CD4-positive, alpha-beta T cell (primary cell): ENCODE results near the gene TMEM168. TPM values are rescaled to one million over a fixed set of nuclear protein-coding genes. Genes with fewer than 3 reads are reported as not detected.

Experiments
- ATAC-seq: fragments of 200-7000 bp; cut with Tn5 transposase; one replicate; pipeline ENCODE4 v1.10.0; 2022; ENCODE audit warnings: mild to moderate bottlenecking; ENCODE audit not compliant: poor library complexity
- CTCF ChIA-PET: fragments of 350-600 bp; sonication (Branson Sonifier 250); formaldehyde crosslinking; loops from one replicate; lab custom pipeline; 2021; ENCODE audit warnings: antibody characterized with exemption, inconsistent platforms; lab: Charles Lee
- POLR2A ChIA-PET: fragments of 350-600 bp; sonication (Branson Sonifier 250); formaldehyde crosslinking; loops from one replicate; lab custom pipeline; 2021; ENCODE audit warnings: antibody characterized with exemption, inconsistent platforms; lab: Charles Lee
- DNase-seq, 14 experiments: peaks; one replicate each; pipeline ENCODE4 v3.0.0-alpha.2; 2013 to 2020; ENCODE audit warnings: mixed read lengths in 2 of 14
- H3K27ac ChIP-seq, 2 donors: one replicate each; pipeline versions ENCODE4 v1.5.1 to v1.7.0; 2013; ENCODE audit warnings: low read length in 2 of 2, low read depth in 1 of 2, mild to moderate bottlenecking in 1 of 2
- H3K27me3 ChIP-seq, 2 experiments: 1 replicate in 1 of 2; 2 replicates in 1 of 2; pipeline versions ENCODE4 v1.6.1 to v1.7.0; 2013; ENCODE audit warnings: low read length in 2 of 2, control low read depth in 1 of 2, mild to moderate bottlenecking in 1 of 2, moderate library complexity in 1 of 2; ENCODE audit not compliant: insufficient read depth in 2 of 2, control insufficient read depth in 1 of 2
- H3K36me3 ChIP-seq: one replicate; pipeline ENCODE4 v1.6.1; 2013; ENCODE audit warnings: low read length, control low read depth; ENCODE audit not compliant: insufficient read depth
- H3K4me1 ChIP-seq: one replicate; pipeline ENCODE4 v1.6.1; 2013; ENCODE audit warnings: low read length, control low read depth; ENCODE audit not compliant: insufficient read depth
- H3K4me3 ChIP-seq: one replicate; pipeline ENCODE4 v1.5.1; 2013; ENCODE audit warnings: mild to moderate bottlenecking, low read length, moderate library complexity
- H3K9me3 ChIP-seq, 2 experiments: 1 replicate in 1 of 2; 2 replicates in 1 of 2; pipeline versions ENCODE4 v1.6.1 to v1.7.0; 2013; ENCODE audit warnings: low read length in 2 of 2, mild to moderate bottlenecking in 2 of 2, control low read depth in 1 of 2, moderate library complexity in 1 of 2; ENCODE audit not compliant: control insufficient read depth in 1 of 2, insufficient read depth in 1 of 2
- H3K27ac Mint-ChIP-seq: one replicate; pipeline ENCODE4 v1.8.0; 2020; ENCODE audit warnings: mixed read lengths
- H3K27me3 Mint-ChIP-seq: one replicate; pipeline ENCODE4 v1.8.0; 2021; ENCODE audit warnings: mixed read lengths
- H3K36me3 Mint-ChIP-seq: one replicate; pipeline ENCODE4 v1.8.0; 2021; ENCODE audit warnings: low read depth, mixed read lengths
- H3K4me1 Mint-ChIP-seq: one replicate; pipeline ENCODE4 v1.8.0; 2021; ENCODE audit warnings: low read depth, mixed read lengths
- H3K4me3 Mint-ChIP-seq: one replicate; pipeline ENCODE4 v1.8.0; 2020; ENCODE audit warnings: mild to moderate bottlenecking, mixed read lengths
- H3K9me3 Mint-ChIP-seq: one replicate; pipeline ENCODE4 v1.8.0; 2020; ENCODE audit warnings: mixed read lengths
- intact Hi-C, 2 experiments: fragments of 100-400 bp; cut with DNase I in 1 of 2; cut with micrococcal nuclease in 1 of 2; formaldehyde crosslinking; loops; one replicate each; pipeline versions ENCODE4 v1.15.1 to v1.9.0; 2023 to 2025; cut with DNase I, micrococcal nuclease
- total RNA-seq, 174 experiments: library from RNA in 2 of 174; stranded (reverse) in 2 of 174; gene quantifications; one replicate each; pipeline ENCODE4 v1.2.3 and lab custom pipeline; 2021 to 2026
- TF ChIP-seq, protein P1 (sequence below): fragments of 200-600 bp; IDR thresholded peaks from one replicate; pipeline ENCODE4 v1.8.0; 2022; ENCODE audit warnings: antibody characterized with exemption, mild to moderate bottlenecking

Gene TMEM168
- total RNA-seq, 2 experiments from 2014 or later, result 11.5 to 11.9 TPM

DNA sequence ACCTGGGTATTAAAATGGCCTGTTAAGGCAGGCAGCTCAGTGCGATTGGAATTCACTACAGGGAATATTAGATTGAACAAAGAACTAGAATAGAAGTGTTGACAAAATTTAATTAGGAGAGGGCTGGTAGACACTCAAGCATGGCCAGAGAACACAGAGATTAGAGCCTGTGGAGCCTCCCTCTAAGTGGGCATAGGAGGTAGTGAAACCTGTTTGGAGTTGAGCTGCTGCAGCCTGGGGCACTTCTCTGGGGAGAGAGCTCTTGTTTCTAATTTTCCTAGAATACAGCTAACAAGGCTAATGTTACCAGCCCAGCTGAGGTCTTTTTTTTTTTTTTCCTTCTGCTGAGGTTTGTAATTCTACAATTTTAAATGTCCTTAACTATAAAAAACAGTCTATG is 46.4 kb downstream of the TMEM168 start:
- H3K36me3 ChIP-seq, result no peaks in the 10 kb centered on the region
- intact Hi-C loops, result no loop called here
- TF ChIP-seq, protein P1, sequence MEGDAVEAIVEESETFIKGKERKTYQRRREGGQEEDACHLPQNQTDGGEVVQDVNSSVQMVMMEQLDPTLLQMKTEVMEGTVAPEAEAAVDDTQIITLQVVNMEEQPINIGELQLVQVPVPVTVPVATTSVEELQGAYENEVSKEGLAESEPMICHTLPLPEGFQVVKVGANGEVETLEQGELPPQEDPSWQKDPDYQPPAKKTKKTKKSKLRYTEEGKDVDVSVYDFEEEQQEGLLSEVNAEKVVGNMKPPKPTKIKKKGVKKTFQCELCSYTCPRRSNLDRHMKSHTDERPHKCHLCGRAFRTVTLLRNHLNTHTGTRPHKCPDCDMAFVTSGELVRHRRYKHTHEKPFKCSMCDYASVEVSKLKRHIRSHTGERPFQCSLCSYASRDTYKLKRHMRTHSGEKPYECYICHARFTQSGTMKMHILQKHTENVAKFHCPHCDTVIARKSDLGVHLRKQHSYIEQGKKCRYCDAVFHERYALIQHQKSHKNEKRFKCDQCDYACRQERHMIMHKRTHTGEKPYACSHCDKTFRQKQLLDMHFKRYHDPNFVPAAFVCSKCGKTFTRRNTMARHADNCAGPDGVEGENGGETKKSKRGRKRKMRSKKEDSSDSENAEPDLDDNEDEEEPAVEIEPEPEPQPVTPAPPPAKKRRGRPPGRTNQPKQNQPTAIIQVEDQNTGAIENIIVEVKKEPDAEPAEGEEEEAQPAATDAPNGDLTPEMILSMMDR, result no peak
- peaks cover 0 to 10% of the 10 kb centered on the region in 2 experiments for H3K9me3 ChIP-seq
- DNase-seq (no peak), ATAC-seq (no peak)
- H3K4me1 ChIP-seq, result no peaks in the 10 kb centered on the region
- no peak overlapping the region for H3K27ac ChIP-seq
- no peaks in the 10 kb centered on the region for H3K4me1 Mint-ChIP-seq
- no peak overlapping the region for H3K4me3 Mint-ChIP-seq
- CTCF ChIA-PET, result no interaction called here
- no peak overlapping the region for H3K27ac Mint-ChIP-seq
- POLR2A ChIA-PET, result no interaction called here
- H3K4me3 ChIP-seq, result no peak overlapping the region
- H3K9me3 Mint-ChIP-seq, result peaks cover 4% of the 10 kb centered on the region
- peaks cover 5% of the 10 kb centered on the region for H3K27me3 Mint-ChIP-seq
- no peaks in the 10 kb centered on the region for H3K36me3 Mint-ChIP-seq
- H3K27me3 ChIP-seq, result no peaks in the 10 kb centered on the region

DNA sequence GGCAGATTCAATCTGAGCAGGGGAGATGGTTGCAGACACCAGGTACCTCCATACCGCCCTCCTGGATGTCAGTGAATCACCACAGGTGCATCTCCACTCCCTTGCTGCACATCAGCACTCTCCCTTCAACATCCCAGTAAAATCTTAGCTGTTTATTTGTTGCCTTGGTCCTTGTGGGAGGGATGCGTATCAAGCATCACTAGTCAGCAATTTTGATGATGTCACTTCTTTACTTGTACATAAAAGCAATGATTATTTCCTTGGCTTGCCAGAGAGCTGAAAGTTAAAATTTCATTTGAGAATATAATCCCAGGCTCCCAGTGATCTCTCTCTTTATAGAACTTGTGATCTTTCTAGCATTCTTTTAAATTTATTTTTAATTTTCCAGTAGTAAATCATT is 49.5 kb downstream of the TMEM168 start:
- Mint-ChIP-seq H3K9me3 (peaks cover 6% of the 10 kb centered on the region), H3K27ac (no peak overlapping the region), H3K27me3 (peaks cover 7% of the 10 kb centered on the region), H3K4me1 (no peaks in the 10 kb centered on the region), H3K4me3 (no peak overlapping the region), H3K36me3 (no peaks in the 10 kb centered on the region)
- CTCF ChIA-PET, result no interaction called here
- Histone ChIP-seq H3K27me3 (no peaks in the 10 kb centered on the region), H3K27ac (no peak overlapping the region), H3K36me3 (no peaks in the 10 kb centered on the region), H3K4me1 (no peaks in the 10 kb centered on the region), H3K4me3 (no peak overlapping the region), H3K9me3 (peaks cover 4 to 15% of the 10 kb centered on the region in 2 experiments)
- intact Hi-C loops, result no loop called here
- POLR2A ChIA-PET, result no interaction called here
- TF ChIP-seq, protein P1, result no peak
- DNase-seq (no peak), ATAC-seq (no peak)

DNA sequence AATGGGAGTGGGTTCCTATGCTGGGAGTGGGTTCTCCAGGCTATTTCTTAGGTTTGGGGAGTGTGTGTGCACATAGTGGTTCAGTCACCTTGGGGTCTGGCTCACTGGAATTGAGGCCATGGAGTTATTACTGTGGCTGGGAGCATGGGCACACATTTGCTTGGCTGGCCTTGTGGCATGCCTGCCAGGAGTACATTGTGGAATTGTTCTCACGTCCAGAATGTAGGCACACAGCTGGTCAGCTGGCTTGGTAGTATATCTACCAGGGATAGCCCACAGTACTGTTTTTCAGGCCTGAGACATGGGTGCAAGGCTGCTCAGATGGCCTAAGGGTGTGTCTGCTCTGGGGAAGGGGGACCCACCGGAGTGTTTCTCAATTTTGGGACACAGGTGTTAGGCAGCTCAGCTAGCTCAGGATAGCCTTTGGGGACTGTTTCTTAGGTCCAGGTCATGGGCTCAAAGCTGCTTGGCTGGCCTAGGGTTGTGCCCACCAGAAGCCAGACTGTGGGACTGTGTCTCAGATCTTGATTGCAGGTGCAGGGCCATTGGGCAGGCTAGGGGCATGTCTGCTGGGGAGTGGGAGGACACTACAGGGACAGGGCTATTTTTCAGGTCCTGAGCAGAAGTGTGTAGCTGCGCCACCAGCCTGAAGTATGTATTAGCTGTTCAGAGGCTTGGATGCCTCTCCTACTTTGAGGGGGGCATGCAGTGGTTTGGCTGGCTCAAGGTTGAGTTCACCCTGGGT is 50.6 kb downstream of the TMEM168 start:
- Mint-ChIP-seq H3K4me1 (no peaks in the 10 kb centered on the region), H3K27me3 (peaks cover 7% of the 10 kb centered on the region), H3K4me3 (no peak overlapping the region), H3K27ac (no peak overlapping the region), H3K36me3 (no peaks in the 10 kb centered on the region), H3K9me3 (peaks cover 6% of the 10 kb centered on the region)
- no peaks in the 10 kb centered on the region for H3K4me1 ChIP-seq
- intact Hi-C loops, result no loop called here
- no peak overlapping the region for H3K27ac ChIP-seq
- no peaks in the 10 kb centered on the region for H3K36me3 ChIP-seq
- CTCF ChIA-PET, result no interaction called here
- TF ChIP-seq, protein P1, result no peak
- H3K27me3 ChIP-seq, result no peaks in the 10 kb centered on the region
- H3K9me3 ChIP-seq, result peaks cover 11 to 19% of the 10 kb centered on the region in 2 experiments
- DNase-seq, result no peak
- POLR2A ChIA-PET, result no interaction called here
- no peak overlapping the region for H3K4me3 ChIP-seq
- no peak for ATAC-seq
